HCT116 (cell line): Measurements from ENCODE around the gene MYEF2. TPM values are rescaled to one million over a fixed set of nuclear protein-coding genes. Genes with fewer than 3 reads are reported as not detected.

Source experiments
- ATAC-seq: fragments of 200-7000 bp; cut with Tn5 transposase; 2 replicates; pipeline ENCODE4 v1.9.1; 2020; ENCODE audit warnings: mild to moderate bottlenecking, moderate library complexity
- BruUV-seq: library from RNA; stranded (reverse); fragments of 400-500 nt; replicated peaks from 2 replicates; lab custom pipeline; 2021; lab: Mats Ljungman, UMichigan
- CTCF ChIA-PET: fragments of 300-600 bp; sonication (Branson Sonifier 250); formaldehyde crosslinking; loops from one replicate; lab custom pipeline; 2021; ENCODE audit warnings: antibody characterized with exemption; lab: Charles Lee
- POLR2A ChIA-PET: fragments of 300-600, 350-600 bp; sonication (Branson Sonifier 250); formaldehyde crosslinking; loops from one replicate; lab custom pipeline; 2021; ENCODE audit warnings: antibody characterized with exemption; lab: Charles Lee
- RAD21 ChIA-PET, 2 experiments: fragments of 300-600 bp; sonication (Branson Sonifier 250); formaldehyde crosslinking; loops; one replicate each; lab custom pipeline; 2023; ENCODE audit warnings: low total read pairs in 2 of 2; ENCODE audit not compliant: uncharacterized antibody in 2 of 2, unreplicated experiment in 2 of 2, low non-redundant PET in 1 of 2; lab: Charles Lee
- DNase-seq: peaks from one replicate; pipeline ENCODE4 v3.0.0-alpha.2; 2010; ENCODE audit warnings: low read depth, low spot score
- H2AFZ ChIP-seq: fragments of 200-600 bp; shearing (Covaris generic), sonication (generic); 2 replicates; pipeline ENCODE4 v1.6.1; 2017; ENCODE audit warnings: low read depth, mixed run types, mixed read lengths, antibody characterized with exemption, low read length; ENCODE audit not compliant: poor library complexity, severe bottlenecking
- H3K27ac ChIP-seq: 2 replicates; pipeline ENCODE4 v1.5.1; 2012; ENCODE audit warnings: low read depth, low read length
- H3K27me3 ChIP-seq: fragments of 200-600 bp; sonication (generic); 2 replicates; pipeline ENCODE4 v1.6.1; 2016; ENCODE audit warnings: mixed run types, low read length, mixed read lengths; ENCODE audit not compliant: insufficient read depth
- H3K36me3 ChIP-seq, 2 experiments: fragments of 200-500 bp in 1 of 2; fragments of 200-600 bp in 1 of 2; sonication (Bioruptor generic) in 1 of 2; sonication (generic) in 1 of 2; 2 replicates each; pipeline versions ENCODE4 v1.5.1 to v1.6.1; 2014 to 2016; ENCODE audit warnings: low read length in 2 of 2, inconsistent platforms in 1 of 2, mixed read lengths in 1 of 2, mixed run types in 1 of 2; ENCODE audit not compliant: insufficient read depth in 2 of 2, control insufficient read depth in 1 of 2
- H3K4me1 ChIP-seq, 2 experiments: fragments of 200-600 bp in 1 of 2; sonication (generic) in 1 of 2; 2 replicates each; pipeline versions ENCODE4 v1.5.1 to v1.6.1; 2012 to 2017; ENCODE audit warnings: low read length in 2 of 2, inconsistent platforms in 1 of 2, mild to moderate bottlenecking in 1 of 2, mixed read lengths in 1 of 2, mixed run types in 1 of 2, moderate library complexity in 1 of 2; ENCODE audit not compliant: insufficient read depth in 2 of 2, control insufficient read depth in 1 of 2
- H3K4me2 ChIP-seq: fragments of 200-600 bp; sonication (generic); 2 replicates; pipeline ENCODE4 v1.6.1; 2017; ENCODE audit warnings: mixed run types, low read length, mixed read lengths
- H3K4me3 ChIP-seq, 2 experiments: fragments of 200-600 bp in 1 of 2; sonication (generic) in 1 of 2; replicated peaks in 1 of 2; 2 replicates each; pipeline ENCODE4 v1.5.1; 2011 to 2016; ENCODE audit warnings: low read length in 2 of 2, control low read depth in 1 of 2, low read depth in 1 of 2, mild to moderate bottlenecking in 1 of 2, mixed read lengths in 1 of 2, mixed run types in 1 of 2
- H3K79me2 ChIP-seq: fragments of 200-600 bp; sonication (generic); 2 replicates; pipeline ENCODE4 v1.6.1; 2017; ENCODE audit warnings: mild to moderate bottlenecking, mixed run types, low read length, moderate library complexity, mixed read lengths; ENCODE audit not compliant: insufficient read depth
- H3K9ac ChIP-seq: fragments of 200-600 bp; sonication (generic); 2 replicates; pipeline ENCODE4 v1.6.1; 2016; ENCODE audit warnings: low read length, mixed read lengths
- H3K9me2 ChIP-seq: fragments of 200-600 bp; sonication (generic), shearing (Covaris generic); 2 replicates; pipeline ENCODE4 v1.6.1; 2017; ENCODE audit warnings: mixed run types, mild to moderate bottlenecking, moderate library complexity; ENCODE audit not compliant: insufficient read depth
- H3K9me3 ChIP-seq, 2 experiments: fragments of 200-500 bp in 1 of 2; fragments of 200-600 bp in 1 of 2; sonication (Bioruptor generic) in 1 of 2; sonication (generic) in 1 of 2; 2 replicates each; pipeline ENCODE4 v1.6.1; 2014 to 2017; ENCODE audit warnings: low read length in 2 of 2, mixed read lengths in 2 of 2, inconsistent platforms in 1 of 2, low read depth in 1 of 2, mild to moderate bottlenecking in 1 of 2, mixed run types in 1 of 2, moderate library complexity in 1 of 2; ENCODE audit not compliant: control insufficient read depth in 1 of 2, insufficient read depth in 1 of 2
- H4K20me1 ChIP-seq: fragments of 200-600 bp; sonication (generic), shearing (Covaris generic); 2 replicates; pipeline ENCODE4 v1.6.1; 2017; ENCODE audit warnings: mixed run types, mild to moderate bottlenecking, moderate library complexity; ENCODE audit not compliant: insufficient read depth
- EGR1 ChIP-seq: IDR thresholded peaks from 2 replicates; pipeline ENCODE4 v1.6.1; 2012; ENCODE audit warnings: low read depth
- EZH2 ChIP-seq: fragments of 200-600 bp; sonication (generic); IDR thresholded peaks from 2 replicates; pipeline ENCODE4 v1.6.1; 2017; ENCODE audit warnings: antibody characterized with exemption, mixed run types
- EZH2phosphoT487 ChIP-seq: fragments of 200-600 bp; IDR thresholded peaks from 2 replicates; pipeline ENCODE4 v1.6.1; 2018; ENCODE audit warnings: antibody characterized with exemption, borderline replicate concordance
- FOSL1 ChIP-seq: IDR thresholded peaks from 2 replicates; pipeline ENCODE4 v1.6.1; 2012; ENCODE audit warnings: low read depth
- JUND ChIP-seq: IDR thresholded peaks from 2 replicates; pipeline ENCODE4 v1.6.1; 2012
- POLR2AphosphoS5 ChIP-seq: IDR thresholded peaks from 2 replicates; pipeline ENCODE4 v1.6.1; 2011; ENCODE audit warnings: mild to moderate bottlenecking, low read depth, low read length, moderate library complexity
- RAD21 ChIP-seq: IDR thresholded peaks from 2 replicates; pipeline ENCODE4 v1.6.1; 2012; ENCODE audit warnings: low read depth, mild to moderate bottlenecking
- REST ChIP-seq: IDR thresholded peaks from 2 replicates; pipeline ENCODE4 v1.6.1; 2012; ENCODE audit warnings: low read depth
- SIN3A ChIP-seq: IDR thresholded peaks from 2 replicates; pipeline ENCODE4 v1.6.1; 2012; ENCODE audit warnings: low read depth
- SRF ChIP-seq: IDR thresholded peaks from 2 replicates; pipeline ENCODE4 v1.6.1; 2012; ENCODE audit warnings: low read depth
- TCF7L2 ChIP-seq: IDR thresholded peaks from 2 replicates; pipeline ENCODE4 v1.7.0; 2011; ENCODE audit warnings: borderline replicate concordance, inconsistent platforms; ENCODE audit not compliant: insufficient read depth, insufficient read length; ENCODE audit errors: extremely low read depth
- ZFX ChIP-seq: fragments of 450-650 bp; IDR thresholded peaks from 2 replicates; pipeline ENCODE4 v1.6.1; 2017
- intact Hi-C: fragments of 100-400 bp; cut with micrococcal nuclease; formaldehyde crosslinking; loops from 2 replicates; pipeline ENCODE4 v1.10.0; 2022
- total RNA-seq: library from RNA; stranded (reverse); gene quantifications from one replicate; pipeline ENCODE4 v1.2.1, GENCODE V29; 2021; ENCODE audit not compliant: unreplicated experiment
- TF ChIP-seq, protein P1 (sequence below), 3 experiments: fragments of 200-600 bp in 1 of 3; sonication (generic) in 1 of 3; IDR thresholded peaks in 2 of 3; conservative IDR thresholded peaks in 1 of 3; 2 replicates each; pipeline ENCODE4 v1.5.1; 2012 to 2017; ENCODE audit warnings: low read depth in 2 of 3, low read length in 2 of 3, antibody characterized with exemption in 1 of 3, borderline replicate concordance in 1 of 3, control low read depth in 1 of 3, mild to moderate bottlenecking in 1 of 3, mixed read lengths in 1 of 3, mixed run types in 1 of 3, moderate library complexity in 1 of 3; ENCODE audit not compliant: insufficient read depth in 1 of 3
- TF ChIP-seq, protein P2 (sequence below): IDR thresholded peaks from 2 replicates; pipeline ENCODE4 v1.6.1; 2012

Gene MYEF2
- total RNA-seq, 1 experiment from 2014 or later, result 0.69 TPM

GRCh38 chr15:48145923-48146322, 32.2 kb downstream of the MYEF2 start:
- Histone ChIP-seq H3K4me1 (no peaks in the 10 kb centered on the region), H3K79me2 (no peaks in the 10 kb centered on the region), H3K27me3 (peaks cover 4% of the 10 kb centered on the region; the same call in 1 of the 2 replicates), H2AFZ (no peak overlapping the region), H3K4me3 (no peak overlapping the region), H3K9ac (no peak overlapping the region), H3K9me3 (no peaks in the 10 kb centered on the region), H4K20me1 (no peaks in the 10 kb centered on the region), H3K9me2 (no peaks in the 10 kb centered on the region), H3K36me3 (no peaks in the 10 kb centered on the region), H3K27ac (no peak overlapping the region), H3K4me2 (no peak overlapping the region)
- DNase-seq, result no peak
- intact Hi-C loops, result no loop called here
- ChIA-PET RAD21 (no interaction called here), POLR2A (no interaction called here), CTCF (no interaction called here)
- TF ChIP-seq JUND (no peak), TCF7L2 (no peak), ZFX (no peak)
- no TSS peak for BruUV-seq
- no peak for ATAC-seq

GRCh38 chr15:48144889-48145288, 33.2 kb downstream of the MYEF2 start:
- H3K9me3 ChIP-seq, result no peaks in the 10 kb centered on the region
- H3K4me2 ChIP-seq, result no peak overlapping the region
- ATAC-seq (no peak), DNase-seq (no peak)
- peaks cover 4% of the 10 kb centered on the region; the same call in 1 of the 2 replicates for H3K27me3 ChIP-seq
- H3K36me3 ChIP-seq, result no peaks in the 10 kb centered on the region
- H3K4me3 ChIP-seq, result no peak overlapping the region
- POLR2A ChIA-PET, result no interaction called here
- intact Hi-C loops, result no loop called here
- H3K4me1 ChIP-seq, result no peaks in the 10 kb centered on the region
- no peaks in the 10 kb centered on the region for H4K20me1 ChIP-seq
- no TSS peak for BruUV-seq
- H3K79me2 ChIP-seq, result no peaks in the 10 kb centered on the region
- no peak overlapping the region for H3K9ac ChIP-seq
- RAD21 ChIA-PET, result no interaction called here
- CTCF ChIA-PET, result no interaction called here
- no peak overlapping the region for H3K27ac ChIP-seq
- no peaks in the 10 kb centered on the region for H3K9me2 ChIP-seq
- no peak overlapping the region for H2AFZ ChIP-seq
- TF ChIP-seq POLR2AphosphoS5 (no peak), SRF (no peak), EZH2phosphoT487 (no peak), RAD21 (no peak), FOSL1 (no peak), TCF7L2 (no peak), EGR1 (no peak), REST (no peak), EZH2 (no peak), SIN3A (no peak), JUND (no peak)
- TF ChIP-seq, protein P1, sequence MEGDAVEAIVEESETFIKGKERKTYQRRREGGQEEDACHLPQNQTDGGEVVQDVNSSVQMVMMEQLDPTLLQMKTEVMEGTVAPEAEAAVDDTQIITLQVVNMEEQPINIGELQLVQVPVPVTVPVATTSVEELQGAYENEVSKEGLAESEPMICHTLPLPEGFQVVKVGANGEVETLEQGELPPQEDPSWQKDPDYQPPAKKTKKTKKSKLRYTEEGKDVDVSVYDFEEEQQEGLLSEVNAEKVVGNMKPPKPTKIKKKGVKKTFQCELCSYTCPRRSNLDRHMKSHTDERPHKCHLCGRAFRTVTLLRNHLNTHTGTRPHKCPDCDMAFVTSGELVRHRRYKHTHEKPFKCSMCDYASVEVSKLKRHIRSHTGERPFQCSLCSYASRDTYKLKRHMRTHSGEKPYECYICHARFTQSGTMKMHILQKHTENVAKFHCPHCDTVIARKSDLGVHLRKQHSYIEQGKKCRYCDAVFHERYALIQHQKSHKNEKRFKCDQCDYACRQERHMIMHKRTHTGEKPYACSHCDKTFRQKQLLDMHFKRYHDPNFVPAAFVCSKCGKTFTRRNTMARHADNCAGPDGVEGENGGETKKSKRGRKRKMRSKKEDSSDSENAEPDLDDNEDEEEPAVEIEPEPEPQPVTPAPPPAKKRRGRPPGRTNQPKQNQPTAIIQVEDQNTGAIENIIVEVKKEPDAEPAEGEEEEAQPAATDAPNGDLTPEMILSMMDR (IDR thresholded peaks at IDR 0.05 in 2 of 3, conservative IDR thresholded peaks at IDR 0.05 in 1 of 3; ENCODE audit: borderline replicate concordance in 1 of 3, insufficient read depth in 1 of 3, low read depth in 2 of 3, low read length in 2 of 3), result no peak
- TF ChIP-seq, protein P2, sequence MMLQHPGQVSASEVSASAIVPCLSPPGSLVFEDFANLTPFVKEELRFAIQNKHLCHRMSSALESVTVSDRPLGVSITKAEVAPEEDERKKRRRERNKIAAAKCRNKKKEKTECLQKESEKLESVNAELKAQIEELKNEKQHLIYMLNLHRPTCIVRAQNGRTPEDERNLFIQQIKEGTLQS, result no peak
